ENCODE data around the gene TBC1D17.

- TF ChIP-seq MAX (IDR thresholded peaks at IDR 0.05; ENCODE audit: low read depth, low read length) (no peak), ZNF622 (IDR thresholded peaks at IDR 0.05) (no peak), POLR2AphosphoS5 (IDR thresholded peaks at IDR 0.05; ENCODE audit: low read length) (no peak), ESRRA (IDR thresholded peaks at IDR 0.05; ENCODE audit: low read length) (no peak), PKNOX1 (IDR thresholded peaks at IDR 0.05) (no peak), MXI1 (IDR thresholded peaks at IDR 0.05; ENCODE audit: low read depth, low read length) (no peak), CTCF (IDR thresholded peaks at IDR 0.05 in 2 of 3, conservative IDR thresholded peaks at IDR 0.05 in 1 of 3; ENCODE audit: control insufficient read depth in 2 of 3, extremely low read depth in 1 of 3, insufficient read depth in 1 of 3, low read depth in 3 of 3, low read length in 3 of 3) (no peak), SMAD1 (IDR thresholded peaks at IDR 0.05; ENCODE audit: low read depth, partially characterized antibody) (no peak), SP1 (IDR thresholded peaks at IDR 0.05; ENCODE audit: low read depth, low read length) (no peak), ZNF217 (IDR thresholded peaks at IDR 0.05) (no peak), GABPA (IDR thresholded peaks at IDR 0.05; ENCODE audit: low read depth) (no peak), SIN3A (IDR thresholded peaks at IDR 0.05; ENCODE audit: low read depth, low read length) (no peak)
Observed at GRCh38 chr19:49878744-49879070, 1.2 kb downstream of the TBC1D17 start.
